ENCODE measurements around the gene GSC2.

Gene GSC2

DNA sequence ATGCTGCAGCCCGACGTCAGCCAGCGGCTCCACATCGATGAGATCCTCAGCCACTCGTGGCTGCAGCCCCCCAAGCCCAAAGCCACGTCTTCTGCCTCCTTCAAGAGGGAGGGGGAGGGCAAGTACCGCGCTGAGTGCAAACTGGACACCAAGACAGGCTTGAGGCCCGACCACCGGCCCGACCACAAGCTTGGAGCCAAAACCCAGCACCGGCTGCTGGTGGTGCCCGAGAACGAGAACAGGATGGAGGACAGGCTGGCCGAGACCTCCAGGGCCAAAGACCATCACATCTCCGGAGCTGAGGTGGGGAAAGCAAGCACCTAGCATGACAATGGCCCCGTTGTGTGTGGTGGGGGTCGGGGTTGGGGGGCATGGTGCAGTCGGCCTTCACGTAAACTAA is 17.9 kb downstream of the GSC2 start:
- no peak for DNase-seq

DNA sequence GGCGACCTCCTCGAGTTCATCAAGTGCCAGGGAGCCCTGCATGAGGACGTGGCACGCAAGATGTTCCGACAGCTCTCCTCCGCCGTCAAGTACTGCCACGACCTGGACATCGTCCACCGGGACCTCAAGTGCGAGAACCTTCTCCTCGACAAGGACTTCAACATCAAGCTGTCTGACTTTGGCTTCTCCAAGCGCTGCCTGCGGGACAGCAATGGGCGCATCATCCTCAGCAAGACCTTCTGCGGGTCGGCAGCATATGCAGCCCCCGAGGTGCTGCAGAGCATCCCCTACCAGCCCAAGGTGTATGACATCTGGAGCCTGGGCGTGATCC is 18.4 kb downstream of the GSC2 start:
- no peak for DNase-seq

DNA sequence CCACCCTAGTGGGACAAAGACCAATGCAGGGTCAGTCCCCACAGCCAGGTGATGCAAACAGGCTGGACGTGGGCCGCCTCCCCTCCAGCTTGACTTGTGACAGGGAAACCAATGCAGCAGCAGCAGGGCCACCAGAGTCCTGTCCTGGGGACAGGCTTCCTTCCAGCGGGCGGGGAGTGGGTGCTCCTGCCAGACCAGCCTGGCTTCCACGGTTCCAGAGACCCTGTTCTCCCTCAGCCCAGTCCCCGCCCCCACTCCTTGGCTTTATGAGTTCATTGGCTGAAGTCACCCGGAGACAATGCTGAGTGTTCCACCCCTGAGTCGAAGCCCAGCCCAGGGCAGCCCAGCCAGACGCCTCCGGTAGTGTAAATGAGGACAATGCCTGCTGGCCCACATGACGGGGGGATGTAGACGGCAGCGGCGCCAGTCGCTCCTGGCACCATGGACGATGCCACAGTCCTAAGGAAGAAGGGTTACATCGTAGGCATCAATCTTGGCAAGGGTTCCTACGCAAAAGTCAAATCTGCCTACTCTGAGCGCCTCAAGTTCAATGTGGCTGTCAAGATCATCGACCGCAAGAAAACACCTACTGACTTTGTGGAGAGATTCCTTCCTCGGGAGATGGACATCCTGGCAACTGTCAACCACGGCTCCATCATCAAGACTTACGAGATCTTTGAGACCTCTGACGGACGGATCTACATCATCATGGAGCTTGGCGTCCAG is 19.0 kb downstream of the GSC2 start, which contains the start of gene TSSK2:
TSSK2 (plus strand) TSS at position 350 of the 726 bp plus-strand sequence; CDS start at position 442, 92 bp downstream.
- no peak for DNase-seq

DNA sequence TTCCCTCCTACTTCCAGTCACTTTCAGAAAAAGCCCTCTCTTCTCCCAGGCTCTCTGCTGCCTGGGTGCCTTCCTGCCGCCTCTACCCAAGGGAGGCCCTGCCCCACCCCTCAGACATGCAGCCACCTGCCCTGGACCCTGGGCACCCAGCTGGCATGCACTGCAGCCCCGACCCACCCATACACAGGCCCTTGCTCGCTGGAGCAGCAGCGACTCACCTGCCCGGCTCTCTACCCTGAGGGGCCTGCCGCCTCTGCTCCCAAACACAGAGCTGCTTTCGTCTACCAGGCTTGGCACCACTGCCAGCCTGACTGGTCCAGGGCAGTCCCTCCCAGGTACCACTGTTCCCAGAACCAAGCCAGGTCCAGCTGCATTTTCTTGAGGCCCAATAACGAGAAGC is 20.2 kb downstream of the GSC2 start:
- no peak for DNase-seq

DNA sequence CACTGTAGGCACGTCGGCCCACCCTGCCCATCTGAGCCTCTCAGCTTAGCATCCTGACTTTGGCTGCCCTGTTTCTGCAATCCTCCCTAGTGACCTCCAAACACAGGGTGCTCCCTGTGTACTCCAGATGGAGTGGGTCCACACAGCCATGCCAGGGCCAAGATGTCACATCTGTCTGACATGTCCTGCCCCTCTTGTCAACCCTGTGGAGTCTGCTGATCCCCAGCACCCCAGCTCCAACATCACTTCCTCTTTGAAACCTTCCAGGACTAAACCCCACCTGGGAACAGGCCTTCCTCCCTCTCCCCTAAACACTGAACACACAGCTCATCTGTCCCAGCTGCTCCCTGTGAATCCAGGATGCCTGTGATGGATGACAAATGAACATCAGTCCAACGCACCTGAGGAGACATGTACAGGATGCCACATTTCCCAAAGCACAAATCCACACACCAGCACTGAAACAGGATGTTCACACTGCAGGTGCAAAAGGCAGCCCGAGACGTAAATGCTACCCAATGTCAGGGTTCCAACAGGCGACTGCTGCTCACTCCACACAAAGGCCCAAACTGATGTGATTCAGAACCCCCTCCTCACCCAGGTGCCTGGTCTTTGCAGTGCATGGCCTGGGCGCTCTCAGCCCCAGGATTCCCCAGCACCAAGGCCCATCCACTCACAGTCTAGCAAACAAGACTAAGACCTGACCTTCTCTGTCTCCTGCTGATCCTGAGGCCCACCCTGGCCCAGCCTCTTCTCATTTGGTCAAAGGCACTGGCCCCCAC is 21.0 kb downstream of the GSC2 start:
- DNase-seq: no peak

DNA sequence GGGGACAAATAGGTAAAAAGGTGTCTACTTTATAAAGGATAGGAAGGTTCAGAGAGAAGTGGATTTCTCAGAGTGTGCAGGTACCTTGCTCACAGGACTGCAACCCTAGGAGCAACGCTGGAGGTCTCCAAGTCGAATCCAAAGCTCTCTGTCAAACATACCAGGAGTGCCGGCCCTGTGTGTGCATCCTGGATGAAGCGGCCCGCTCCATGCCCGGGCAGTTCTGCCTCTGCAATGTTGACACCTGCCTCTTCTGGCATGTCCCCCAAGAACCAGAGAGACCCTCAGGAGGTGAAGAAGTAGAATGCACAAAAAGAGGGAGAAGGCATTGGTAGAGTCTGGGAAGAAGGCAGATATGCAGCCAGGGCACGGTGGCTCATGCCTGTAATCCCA is 22.1 kb downstream of the GSC2 start:
- no peak for DNase-seq

DNA sequence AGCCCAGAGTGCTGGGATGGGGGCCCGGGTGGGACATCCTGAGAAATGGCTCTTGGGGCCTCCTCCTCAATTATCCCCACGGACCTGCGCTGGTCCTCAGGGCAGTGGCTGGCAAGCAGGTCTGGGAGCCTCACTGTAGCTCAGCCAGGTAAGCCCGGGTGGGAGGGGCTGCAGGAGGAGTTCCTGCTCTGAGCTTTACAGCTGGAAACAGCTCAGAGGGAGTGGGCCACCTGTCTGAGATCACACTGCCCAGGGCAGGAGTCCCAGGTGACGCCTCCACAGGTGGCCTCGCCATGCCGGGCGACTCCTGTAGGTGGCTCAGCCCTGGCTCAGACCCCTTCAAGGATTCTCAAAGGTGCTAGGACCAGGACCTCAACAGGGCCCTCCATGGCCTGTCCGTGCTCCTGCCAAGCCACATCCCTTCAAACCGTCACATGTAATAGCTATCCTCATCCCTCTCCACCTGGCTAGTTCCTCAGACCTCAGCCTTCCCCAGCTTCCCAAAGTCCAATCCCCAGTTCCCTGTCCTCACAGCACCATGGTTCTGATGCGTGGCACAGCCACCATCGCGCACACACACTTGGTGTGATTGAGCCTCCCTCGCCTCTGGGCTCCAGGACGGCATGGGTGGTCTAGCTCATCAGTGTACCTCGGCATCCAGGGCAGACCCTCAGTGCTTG is 22.6 kb downstream of the GSC2 start:
- DNase-seq: no peak

DNA sequence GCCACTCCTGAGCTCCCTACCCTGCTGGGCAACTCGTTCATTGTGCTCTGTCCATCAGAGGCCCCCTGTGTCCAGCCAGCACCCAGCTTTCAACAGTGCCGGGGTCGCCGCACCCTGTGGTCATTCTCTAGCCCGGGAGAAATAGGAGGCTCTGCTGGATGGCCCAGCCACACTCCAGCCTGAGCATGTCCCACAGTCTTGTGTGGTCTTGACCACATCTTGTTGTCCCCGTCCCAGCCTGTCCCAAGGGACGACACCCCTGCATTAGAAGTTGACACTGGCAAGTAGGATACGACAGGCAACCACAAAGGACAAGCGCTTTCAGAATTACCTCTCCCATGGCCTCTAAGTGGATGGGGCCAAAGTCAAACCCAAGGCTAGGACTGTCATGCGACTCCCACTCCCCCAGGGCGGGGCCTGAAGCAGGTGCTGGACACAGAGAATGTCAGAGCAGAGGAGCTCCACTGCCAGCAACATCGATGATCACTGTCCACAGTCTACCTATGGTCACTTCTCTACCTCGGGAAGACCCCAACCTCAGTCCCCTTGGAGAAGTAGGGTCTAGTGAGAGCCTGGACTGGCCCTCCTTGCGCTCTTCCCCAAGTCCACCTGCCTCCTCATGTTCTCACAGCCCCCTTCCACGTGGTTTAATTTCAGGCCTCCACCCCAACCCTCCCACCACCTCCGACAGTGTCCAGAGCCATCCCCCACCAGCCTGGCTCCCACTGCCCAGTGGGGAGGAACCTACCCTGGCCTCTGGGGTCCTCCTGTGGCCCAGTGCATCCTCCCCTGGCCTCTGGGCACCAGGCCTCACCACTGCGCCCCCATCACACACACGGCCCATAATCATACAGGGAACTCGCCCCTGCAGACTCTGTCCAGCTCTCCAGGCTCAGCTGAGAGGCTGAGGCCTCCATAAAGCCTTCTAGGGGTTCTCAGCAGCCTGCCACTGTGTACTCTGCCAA is 23.5 kb downstream of the GSC2 start:
- DNase-seq: no peak

DNA sequence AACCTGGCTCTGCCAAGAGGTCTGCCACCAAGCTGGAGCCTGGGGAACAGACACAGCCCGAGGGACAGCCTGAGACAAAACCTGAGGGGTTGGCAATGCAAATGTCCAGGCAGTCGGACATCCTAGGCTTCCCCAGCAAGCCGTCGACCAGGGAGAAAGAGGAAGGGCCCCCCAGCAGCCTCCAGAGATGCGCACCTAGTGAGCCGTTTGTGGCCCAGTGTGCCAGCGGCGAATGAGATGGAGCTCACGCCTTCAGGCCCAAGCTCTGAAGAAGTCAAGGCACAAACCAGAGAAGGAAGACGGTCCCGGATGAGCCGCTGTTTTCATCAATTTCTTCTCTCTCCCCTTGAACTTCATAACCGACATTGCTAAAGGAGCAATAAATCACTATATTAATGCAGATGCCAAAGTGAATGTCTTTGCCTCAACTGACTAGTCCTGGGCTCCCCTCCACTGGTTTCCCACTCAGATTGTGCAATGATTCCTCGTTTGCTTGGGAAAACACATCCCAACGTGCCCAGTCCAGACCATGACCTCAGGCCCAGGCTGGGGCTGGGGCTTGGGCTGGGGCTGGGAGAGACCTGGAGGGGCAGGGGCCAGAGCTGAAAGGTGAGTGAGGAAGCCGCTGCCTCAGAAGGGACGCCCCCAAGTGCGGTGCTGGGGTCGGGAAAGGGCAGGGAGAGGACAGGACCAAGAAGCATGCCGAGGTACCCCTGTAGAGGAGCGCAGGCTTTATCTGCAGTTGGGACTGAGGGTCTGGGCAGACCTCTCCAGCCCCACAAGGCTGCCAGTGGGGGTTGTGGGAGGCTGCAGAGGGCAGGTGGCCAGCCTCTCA is 24.4 kb downstream of the GSC2 start:
- no peak for DNase-seq

DNA sequence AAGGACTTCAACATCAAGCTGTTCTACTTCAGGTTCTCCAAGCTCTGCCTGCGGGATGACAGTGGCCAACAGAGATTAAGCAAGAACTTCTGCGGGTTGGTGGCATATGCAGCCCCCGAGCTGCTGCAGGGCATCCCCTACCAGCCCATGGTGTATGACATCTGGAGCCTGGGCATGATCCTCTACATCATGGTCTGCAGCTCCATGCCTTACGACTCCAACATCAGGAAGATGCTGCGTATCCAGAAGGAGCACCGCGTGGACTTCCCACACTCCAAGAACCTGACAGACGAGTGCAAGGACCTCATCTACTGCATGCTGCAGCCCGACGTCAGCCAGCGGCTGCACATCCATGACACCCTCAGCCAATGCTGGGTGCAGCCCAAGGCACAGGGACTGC is 25.1 kb downstream of the GSC2 start:
- DNase-seq: no peak

DNA sequence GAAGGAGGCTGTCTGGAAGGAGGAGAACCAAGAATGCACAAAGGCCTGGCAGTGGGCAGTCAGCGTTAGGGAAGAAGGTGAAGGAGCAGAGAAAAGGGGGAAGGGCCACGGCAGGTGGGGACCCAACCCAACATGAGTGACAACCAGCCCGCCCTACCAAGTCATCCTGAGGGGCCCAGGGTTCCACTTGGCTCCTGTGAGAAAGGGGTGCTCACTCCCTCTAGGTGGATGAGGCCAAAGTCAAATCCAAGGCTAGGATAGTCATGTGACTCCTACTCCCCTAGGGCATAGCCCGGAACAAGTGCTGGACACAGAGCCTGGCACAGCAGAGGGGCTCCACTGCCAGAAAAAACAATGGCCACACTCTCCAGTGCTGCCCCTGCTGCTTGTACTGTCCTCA is 25.7 kb downstream of the GSC2 start:
- DNase-seq: no peak

DNA sequence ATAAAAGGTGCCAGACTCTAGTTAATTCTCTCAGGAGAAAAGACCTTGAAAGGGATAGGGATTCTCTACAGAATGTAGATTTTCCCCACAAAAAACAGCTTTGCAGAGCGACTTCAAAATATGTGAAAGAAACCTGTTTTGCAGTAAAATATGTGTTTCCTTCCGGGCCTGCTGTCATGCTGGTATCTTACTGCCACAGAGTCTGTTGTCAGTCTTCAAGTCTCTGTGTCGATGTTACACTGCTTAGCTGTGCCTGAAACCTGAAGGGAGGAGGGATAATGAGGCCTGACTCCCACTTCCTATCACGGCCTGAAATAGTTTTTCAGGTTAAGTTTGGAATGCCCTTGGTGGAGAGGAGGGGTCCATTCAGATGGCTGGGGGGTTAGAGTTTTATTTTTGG is 26.2 kb downstream of the GSC2 start:
- no peak for DNase-seq

DNA sequence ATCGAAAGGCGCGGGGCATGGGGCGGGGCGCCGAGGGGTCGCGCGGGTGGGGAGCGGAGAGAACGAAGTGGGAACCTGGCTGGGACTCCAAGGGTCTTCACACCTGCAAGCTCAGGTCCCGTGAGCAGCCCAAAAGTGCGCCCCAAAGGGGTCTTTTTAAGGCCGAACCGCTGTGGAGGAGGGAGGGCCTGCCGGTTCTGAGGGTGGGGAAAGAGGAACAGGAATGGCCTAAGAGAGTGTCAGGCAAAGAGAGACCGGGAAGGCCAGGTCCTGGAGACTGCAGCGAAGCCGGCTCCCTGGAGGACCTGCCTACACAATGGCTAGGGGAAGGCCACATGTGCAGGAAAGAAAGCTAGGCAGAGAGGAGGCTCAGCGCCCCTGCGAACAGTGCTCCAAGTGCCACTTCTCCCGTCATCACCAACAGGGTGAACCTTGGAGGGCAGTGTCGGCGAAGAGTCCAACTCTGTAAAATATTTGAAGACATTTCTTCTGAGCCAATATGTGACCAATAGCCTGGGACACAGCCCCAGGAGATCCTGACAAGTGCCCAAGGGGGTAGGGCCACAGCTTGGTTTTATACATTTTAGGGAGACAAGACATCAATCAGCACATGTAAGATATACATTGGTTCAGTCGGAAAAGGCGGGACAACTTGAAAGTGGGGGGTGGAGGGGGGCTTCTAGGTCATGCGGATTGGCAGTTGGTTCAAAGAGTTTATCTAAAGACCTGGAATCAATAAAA is 27.2 kb downstream of the GSC2 start:
- DNase-seq: no peak

DNA sequence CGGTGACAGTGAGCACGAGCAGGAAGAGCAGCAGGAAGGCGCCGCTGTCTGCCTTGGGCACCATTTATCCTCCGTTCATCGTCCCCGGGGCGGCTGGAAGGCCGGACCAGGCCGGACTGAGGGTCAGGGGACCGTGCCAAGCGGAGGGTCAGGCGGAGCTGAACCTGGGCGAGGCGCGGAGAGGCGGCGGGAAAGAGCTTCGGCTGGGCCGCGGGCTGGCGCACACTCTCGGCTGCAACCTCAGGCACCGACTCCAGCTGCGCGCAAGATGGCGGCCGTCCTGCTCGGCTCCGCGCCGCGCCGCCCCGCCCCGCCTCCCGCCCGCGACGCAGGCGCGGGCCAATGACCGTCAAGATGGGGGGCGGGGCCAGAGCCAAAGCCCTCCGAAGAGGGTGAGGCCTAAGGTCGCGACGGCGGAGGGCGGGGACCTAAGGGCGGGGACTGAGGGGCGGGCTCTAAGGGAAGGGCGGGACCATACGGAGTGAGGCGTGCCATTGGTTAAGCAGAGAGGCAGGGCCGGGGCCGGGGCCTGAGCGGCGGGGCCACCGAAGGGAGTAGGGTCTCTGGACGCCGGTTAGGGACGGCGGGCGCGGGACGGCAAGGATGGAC is 27.8 kb downstream of the GSC2 start, which contains the start of gene DGCR2:
DGCR2 (minus strand) TSS at position 270 of the 609 bp plus-strand sequence; CDS start at position 64, 206 bp downstream.
- DNase-seq: peak; percentile 96 to 97

DNA sequence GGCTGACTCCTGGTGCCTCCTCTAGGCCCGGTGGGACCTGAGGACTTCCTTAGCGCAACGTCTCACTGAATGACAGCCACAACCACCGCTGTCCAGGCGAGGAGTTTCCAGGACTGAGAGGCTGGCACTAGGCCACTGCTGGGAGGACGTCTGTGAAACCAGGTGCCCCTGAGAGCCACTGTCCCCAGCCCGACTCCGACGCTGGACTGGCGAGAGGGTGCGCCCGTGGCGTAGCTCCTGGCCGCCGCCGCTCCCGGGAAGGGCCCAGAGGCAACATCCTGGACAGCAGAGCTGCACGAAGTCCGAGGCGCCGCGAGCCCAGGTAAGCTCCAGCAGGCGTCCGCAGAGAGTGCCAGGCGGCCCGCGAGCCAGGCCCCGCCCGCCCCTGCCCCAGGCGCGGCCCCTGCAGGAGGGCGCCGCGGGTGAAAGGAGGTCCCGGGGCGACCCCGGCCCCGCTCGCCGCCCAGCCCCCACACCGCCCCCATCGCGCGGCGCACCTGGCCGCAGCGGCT is 28.4 kb downstream of the GSC2 start:
- DNase-seq: peak; percentile 17 to 25

DNA sequence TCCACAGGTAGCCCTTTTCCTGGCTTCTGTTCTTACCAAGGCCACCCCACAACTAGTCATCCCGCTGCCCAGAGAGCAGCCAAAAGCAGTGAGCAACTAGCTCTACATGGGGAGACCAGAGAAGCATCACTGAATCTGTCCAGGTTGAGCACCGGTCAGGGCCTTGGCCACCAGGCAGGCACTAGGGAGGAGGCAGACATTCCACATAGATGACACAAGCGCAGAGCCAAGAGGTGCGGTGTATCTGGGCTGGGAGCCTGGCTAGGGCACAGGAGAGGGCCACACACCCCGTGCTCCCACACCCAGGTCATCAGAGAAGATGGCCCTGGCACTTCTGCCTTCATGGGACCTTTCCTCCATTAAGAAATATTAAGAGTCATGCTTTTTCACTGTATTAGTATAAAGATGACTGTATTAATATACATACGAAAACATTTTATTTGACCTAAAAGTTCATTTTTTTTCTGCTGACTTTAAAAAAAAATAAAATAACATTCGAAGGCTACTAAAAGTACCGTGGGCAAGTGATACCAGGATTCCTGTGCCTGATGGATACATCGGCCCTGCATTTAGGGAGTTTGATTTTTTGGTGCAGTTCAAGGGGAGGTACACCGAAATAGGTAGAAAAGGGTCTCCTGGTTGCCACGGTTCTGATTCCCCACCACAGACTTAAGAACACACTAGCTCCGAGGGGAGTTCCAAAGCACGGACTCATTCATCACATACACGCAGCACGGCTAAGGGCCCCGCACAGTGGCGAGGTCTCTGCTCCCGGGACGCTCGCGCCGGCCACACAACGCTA is 29.1 kb downstream of the GSC2 start:
- DNase-seq: no peak

DNA sequence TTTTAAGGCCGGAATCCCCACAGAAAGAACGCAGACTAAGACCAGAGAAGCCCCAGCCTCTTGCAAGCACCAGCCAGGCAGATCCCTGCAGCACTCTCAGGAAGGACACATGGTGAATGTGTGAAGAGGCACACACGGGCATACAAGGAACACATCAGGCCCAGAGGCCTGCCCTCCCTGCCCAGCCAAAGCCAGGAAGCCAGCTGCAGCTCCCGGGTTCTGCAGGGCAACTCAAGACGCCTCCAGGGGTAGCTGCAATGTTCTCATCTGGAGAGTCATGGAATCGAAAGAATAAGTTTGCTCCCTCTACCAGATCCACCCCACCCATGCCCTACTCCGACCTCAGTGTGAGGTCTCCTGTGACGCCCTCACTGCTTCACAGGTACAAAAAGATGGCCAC is 30.1 kb downstream of the GSC2 start:
- no peak for DNase-seq

DNA sequence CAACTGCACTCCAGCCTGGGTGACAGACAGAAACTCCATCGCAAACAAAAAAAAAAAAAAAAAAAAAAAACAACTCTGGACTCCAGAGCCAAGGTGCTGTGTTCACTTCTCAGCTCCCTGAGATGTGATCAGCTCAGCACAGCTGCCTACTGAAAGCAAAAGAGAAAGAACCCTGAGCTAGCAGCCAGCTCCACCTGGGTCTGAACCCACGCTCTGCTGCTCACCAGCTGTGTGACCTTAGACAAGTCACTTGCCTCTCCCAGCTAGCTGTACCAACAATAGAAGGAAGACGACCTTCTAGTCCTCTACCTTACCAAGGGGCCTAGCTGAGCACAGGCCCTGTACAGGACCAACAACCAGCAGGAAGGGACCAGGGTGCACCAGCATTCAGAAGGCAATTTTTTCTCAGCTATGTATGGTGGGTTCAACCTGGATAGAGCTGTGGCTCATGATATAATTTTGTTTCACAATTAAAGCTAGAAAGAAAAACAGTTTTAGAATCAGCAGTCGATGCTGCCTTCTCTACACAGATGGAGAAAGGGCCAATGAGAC is 31.7 kb downstream of the GSC2 start:
- peak; percentile 6 to 20 for DNase-seq

DNA sequence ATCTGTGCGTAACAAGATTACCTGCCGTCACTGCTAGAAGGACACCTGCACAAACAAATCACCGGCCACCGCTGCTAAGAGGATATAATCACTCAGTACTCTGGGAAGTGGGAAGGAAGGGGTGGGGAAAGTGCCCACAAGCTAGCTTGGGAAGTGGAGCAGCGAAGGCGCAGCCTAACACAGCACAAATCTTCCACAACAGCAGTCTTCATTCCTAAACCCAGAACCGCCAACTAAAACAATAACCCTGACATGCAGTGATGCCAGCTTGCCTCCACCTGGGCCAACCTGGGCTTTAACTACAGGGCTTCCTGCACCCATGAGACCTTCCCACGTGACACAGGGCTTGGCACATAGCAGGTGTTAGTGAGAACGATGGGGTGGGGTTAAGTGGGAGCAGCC is 33.0 kb downstream of the GSC2 start:
- DNase-seq: no peak

Data from CD4-positive, alpha-beta T cell treated with Interferon alpha-2 for 1 hour (primary cell).